Spleen (tissue), 7 donors: ENCODE results near the gene ZNF618.

Experiments
- CTCF ChIP-seq, 11 experiments: fragments of 200-600 bp in 7 of 11; fragments of 450-650 bp in 4 of 11; sonication (generic) in 4 of 11; IDR thresholded peaks in 8 of 11; conservative IDR thresholded peaks in 3 of 11; 1 replicate in 7 of 11; 2 replicates in 4 of 11; pipeline versions ENCODE4 v1.4.0 to v1.8.0; 2016 to 2021; ENCODE audit warnings: antibody characterized with exemption in 11 of 11, inconsistent platforms in 4 of 11, mild to moderate bottlenecking in 1 of 11
- POLR2A ChIP-seq, 3 donors: fragments of 450-650 bp; IDR thresholded peaks; one replicate each; pipeline ENCODE4 v1.5.1; 2017; ENCODE audit warnings: antibody characterized with exemption in 3 of 3, mild to moderate bottlenecking in 1 of 3
- POLR2AphosphoS5 ChIP-seq, 3 donors: sonication (generic); formaldehyde crosslinking; IDR thresholded peaks; one replicate each; pipeline ENCODE4 v1.5.1; 2017; ENCODE audit warnings: antibody characterized with exemption in 3 of 3
- donor health status: DM: no; HTN: no; CAD: no; lungs with moderate emphysema.
- donor health status: DM: no; HTN: no; CAD: no.
- donor health status: DM: no; HTN: no; CAD: no.

GRCh38 chr9:113963696-113964494 lies 87.8 kb downstream of the ZNF618 start:
- TF ChIP-seq POLR2A (IDR thresholded peaks at IDR 0.05) (no peak), CTCF (IDR thresholded peaks at IDR 0.05 in 8 of 11, conservative IDR thresholded peaks at IDR 0.05 in 3 of 11) (no peak), POLR2AphosphoS5 (IDR thresholded peaks at IDR 0.05) (no peak)
